Fibroblast of skin of scalp (primary cell): Measurements from ENCODE around the gene BPIFA2.

Source experiments
- DNase-seq: peaks from one replicate; pipeline ENCODE4 v3.0.0-alpha.2; 2013

Gene BPIFA2

DNA sequence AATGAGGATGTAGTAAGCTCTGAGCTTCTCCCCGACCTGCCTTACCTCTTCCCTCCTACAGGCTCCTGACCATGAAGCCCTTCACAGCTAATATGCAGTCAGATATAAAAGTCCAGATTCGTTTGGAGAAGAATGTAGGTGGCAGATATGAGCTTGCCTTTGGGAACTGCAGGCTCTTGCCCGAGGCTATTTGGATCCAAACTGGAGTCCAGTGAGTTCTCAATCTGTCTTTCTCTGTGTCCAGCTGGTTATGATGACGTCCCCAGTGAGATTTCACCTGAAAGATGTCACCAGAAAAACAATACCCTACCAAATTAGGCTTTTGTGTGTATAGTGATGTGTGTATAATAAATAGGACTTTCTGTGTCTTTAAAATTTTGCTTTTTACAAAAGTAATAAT is 34.5 kb downstream of the BPIFA2 start:
- DNase-seq, result no peak

DNA sequence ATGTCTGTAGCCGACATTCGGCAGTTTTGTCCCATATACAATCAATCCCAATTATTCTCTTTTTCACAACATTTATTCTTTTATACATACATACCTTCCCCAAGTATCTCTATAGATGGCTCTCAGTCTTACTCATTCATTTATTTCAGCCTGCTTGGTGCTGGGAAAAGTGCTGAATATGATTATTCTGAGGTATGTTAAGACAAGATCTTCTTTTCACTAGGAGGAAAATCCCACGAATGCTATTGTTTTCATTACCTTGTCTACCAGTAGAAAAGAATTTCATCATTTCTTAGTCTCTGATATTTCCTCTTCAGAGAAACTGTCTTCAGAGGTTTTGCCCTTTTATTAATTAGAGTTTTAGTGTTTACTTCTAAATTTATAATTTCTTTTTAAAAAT is 35.5 kb downstream of the BPIFA2 start:
- no peak for DNase-seq

DNA sequence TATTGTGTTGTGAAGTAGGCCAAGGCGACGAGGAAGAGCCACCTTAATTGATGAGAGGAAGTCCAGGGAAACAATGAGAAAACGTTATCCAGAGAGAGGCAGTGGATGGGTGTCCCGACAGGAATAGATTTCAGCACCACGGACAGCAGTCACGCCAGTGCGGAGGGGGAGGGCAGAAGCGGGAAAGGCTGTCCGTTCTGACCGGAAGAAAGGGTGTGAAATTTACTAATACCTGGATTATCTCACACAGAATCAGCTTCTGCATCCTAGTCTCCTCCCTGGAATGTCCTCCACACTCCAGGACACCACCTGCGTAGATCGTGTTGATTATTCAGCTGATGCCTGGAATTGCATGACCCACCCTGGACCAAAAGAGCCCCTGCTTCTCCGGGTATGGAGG is 41.8 kb downstream of the BPIFA2 start:
- peak; percentile 67 for DNase-seq

DNA sequence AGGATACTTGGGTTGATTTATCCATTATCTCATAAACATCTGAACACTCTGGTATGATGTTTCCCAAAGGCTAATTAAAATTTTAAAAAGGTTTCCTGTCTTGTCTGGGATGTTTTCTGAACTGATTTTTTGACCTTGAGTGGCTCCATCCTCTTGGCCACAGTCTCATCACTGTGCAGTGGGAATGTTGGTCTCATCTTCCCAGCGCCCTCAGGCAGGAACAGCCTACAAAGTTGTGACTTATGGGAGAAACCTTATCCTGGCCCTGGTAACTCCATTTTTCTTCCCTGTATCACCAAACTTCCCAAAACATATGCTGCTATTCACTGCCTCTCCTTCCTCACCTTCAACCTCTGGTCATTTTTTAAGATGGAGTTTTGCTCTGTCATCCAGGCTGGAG is 42.4 kb downstream of the BPIFA2 start:
- DNase-seq, result no peak

DNA sequence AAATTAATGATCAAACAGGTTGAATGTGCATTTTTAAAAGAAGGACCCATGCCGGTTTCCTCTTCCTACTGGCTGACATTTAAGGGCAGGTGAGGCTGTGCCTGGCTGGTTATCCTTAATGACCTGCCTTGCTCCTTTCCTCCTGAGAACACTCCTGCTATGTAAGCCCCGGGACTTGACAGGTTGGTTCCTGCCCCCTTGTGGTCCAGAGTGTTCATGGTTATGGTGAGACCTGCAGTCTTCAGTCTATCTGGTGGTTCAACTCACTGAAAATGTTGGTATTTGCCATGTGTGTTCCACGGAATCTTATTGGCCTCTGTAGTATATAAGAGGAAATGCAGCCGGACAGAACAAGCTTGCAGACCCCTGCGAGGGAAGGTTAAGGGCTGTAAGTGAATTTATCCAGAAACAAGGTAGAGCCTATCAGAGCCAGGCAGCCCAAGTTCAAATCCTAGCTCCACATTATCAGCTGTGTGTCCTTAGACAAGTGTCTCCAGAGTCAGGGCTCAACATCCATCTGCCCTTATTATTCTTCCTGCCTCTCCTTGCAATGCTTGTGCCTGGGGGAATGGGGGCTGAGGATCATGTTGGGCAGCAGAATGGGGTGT is 44.0 kb downstream of the BPIFA2 start:
- peak; percentile 19 for DNase-seq

DNA sequence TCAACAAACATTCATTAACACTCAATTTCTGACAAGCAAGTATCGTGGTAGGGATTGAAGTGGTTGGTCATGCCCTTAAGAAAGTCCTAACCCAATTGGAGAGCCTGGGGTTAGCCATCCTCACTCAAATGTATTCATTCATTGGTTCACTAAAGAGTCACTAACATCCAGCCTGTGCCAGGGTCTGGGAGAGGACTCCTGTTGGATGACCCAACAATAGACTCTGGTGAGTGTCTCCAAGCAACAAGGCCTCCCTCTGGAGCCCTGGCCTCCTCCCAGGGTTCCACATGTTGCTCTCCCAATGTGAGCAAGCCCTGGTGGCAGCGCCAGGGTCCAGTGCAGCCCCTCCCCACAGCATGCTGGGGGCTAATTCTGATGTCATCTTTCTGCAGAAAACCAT is 49.1 kb downstream of the BPIFA2 start, which contains the start of gene BPIFA3:
Gene BPIFA3 (plus strand): TSS at position 301 of the 400 bp plus-strand sequence. CDS start 185 bp downstream, outside the sequence.
- DNase-seq, result no peak

DNA sequence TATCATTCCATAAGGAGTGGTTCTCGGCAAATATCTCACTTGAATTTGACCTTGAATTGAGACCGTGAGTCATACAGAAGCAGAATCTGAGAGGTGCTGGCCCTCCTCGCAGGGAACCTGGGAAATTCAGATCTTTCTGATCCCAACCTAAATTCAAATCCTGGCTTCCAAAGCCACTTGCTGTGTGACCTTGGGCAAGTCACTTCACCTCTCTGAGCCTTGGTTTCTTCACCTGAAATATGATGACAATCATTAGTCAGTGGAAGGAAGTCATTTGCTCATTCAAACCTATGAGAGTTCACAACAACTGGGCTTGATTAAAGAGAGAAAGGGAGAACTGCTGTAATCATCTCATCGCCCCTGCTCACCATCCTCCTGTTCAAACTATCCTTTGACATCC is 56.4 kb downstream of the BPIFA2 start:
- no peak for DNase-seq

DNA sequence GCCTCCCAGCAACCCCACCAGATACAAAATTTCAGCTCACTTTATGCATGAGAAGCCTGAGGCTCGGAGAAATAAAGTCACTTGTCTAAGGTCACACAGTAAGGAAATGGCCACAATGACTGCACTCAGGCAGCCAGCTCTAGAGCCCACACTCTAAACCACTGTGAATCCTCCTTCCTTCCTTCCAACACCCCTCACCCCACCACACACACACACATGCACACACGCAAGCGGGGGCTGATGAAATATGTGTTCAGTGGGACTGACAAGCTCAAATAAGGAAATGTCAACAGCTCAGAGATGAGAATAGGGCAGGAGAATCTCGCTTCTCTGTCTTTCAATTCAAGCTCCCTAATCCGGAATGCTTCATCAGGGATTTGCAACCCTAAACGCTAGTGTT is 61.9 kb downstream of the BPIFA2 start:
- no peak for DNase-seq
